GM18511 (cell line): ENCODE results near the gene MRPL21.
"Not testable (repeated sequence)": the region's sequence is repeated elsewhere in the genome, so short reads cannot be mapped to it uniquely, and the experiment has no call there.

ENCODE experiments used
- ATAC-seq: cut with Tn5 transposase; IDR thresholded peaks from one replicate; pipeline ENCODE4 v1.9.1; 2021; ENCODE audit warnings: mild to moderate bottlenecking, moderate library complexity; ENCODE audit not compliant: unreplicated experiment

MRPL21 gene

DNA sequence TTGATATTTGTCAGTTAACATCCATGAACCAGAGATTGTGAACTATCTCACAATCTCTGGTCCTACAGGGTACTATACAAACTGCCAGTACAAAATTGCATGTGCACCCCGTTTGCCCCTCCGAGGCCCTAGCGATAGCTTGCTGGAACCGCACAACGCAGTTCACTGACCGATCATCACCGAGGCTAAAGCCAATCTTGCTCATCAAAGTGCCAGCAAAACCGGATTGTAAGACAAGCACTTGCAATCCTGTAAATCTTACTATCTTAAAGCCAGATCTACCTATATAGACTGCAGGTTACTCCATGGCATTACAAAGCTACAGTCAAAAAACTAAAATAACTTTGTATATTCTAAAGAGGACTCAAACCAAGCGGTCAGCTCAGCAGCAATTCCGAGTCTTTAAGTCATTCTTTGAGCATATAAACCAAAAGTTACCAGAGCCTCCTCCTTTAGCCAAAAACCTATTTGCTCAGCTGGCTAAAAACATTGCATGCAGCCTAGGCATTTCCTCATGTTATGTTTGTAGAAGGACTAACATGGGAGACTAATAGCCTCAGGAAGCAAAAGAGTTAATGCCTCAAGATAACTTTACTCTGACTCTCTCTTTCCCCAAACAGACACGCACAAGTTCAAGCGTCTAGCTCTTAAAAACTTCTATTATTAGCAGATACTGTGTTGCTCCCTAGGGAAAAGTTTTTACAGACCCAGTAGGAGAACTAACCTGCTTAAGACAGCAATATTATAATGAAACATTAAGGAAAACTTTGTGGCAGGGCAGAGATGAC is 31.2 kb downstream of the MRPL21 start:
- no peak for ATAC-seq

DNA sequence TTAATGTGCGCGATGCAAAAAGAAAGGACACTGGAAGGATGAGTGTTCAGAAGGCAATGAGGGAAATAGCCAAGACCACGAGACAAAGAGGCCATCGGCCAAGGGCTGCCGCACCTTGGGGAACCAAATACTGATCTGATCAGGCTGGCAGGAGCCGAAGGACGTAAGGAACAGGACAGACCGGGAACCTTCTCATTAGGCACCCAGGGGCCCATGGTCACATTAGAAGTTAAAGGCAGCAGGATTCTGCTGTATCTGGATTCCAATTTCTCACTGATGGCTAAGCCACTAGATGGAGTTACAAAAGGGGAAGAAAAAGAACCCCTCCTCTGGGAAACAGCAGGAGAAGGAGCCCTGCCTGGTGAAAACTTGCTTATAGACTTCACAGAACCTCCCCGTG is 33.2 kb downstream of the MRPL21 start:
- ATAC-seq = no peak

DNA sequence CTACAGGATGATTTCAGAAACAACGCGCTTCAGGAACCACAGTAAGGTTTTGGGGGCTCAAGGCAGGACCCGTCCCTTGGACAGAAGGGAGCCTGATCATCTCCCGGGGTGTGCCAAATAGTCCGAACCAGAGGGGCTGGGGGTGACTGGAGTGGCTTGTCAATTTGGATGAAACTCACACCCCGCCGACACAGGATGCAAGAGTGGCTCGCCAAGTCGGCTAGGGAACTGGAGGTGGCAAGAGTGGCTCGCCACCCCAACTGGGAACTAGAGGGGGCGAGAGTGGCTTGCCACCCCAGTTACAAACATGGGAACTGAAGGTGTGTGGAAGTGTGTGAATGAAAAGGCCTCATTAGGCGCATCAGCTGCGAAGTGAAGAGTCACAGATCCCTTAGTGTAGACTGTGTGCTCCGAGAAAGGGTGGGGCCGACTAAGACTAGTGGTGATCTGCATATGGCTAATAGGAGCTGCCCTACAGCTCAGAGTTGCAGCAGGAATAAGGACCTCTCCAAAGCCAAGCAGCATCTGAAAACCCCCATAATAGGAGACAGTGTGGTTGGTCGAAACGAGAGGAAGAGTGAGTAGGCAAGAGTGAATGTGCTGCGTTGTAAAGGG is 35.3 kb downstream of the MRPL21 start:
- ATAC-seq = no peak

GRCh38 chr11:68867066-68867465 is 36.6 kb downstream of the MRPL21 start:
- no peak for ATAC-seq

GRCh38 chr11:68865241-68865640 is 38.4 kb downstream of the MRPL21 start:
- ATAC-seq = no peak

DNA sequence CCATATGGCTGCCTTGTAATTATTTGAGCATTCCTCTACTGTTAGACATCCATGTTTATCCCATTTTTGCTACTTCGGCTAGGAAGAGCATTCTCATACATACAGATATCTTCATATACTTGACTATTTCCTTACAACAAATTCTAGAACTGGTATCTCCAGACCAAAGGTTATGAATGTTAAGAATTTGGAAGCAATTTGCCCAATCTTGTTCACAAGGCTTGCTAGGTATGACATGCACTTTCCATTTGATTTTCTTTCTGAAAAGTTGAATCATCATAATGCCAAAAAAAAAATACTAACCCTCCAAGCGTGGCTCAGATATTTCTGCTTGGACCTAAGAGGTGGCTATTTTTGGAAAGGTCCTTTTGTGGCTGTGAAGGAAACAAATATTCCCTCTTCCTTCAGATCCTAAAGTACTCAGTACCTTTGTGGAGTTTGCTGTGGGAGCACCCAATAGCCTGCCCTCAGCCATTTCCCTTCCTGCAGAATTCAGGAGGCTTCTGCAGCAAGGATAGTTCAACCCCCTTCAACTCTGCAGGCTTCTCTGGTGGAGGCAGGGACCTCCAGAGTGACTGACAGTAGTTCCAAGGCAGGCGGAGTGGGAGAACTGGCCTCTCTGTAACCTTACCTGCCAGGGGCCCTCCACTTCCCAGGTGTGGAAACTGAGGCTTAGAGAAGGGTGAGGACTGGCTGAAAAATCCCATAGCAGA is 39.9 kb downstream of the MRPL21 start:
- ATAC-seq = no peak

DNA sequence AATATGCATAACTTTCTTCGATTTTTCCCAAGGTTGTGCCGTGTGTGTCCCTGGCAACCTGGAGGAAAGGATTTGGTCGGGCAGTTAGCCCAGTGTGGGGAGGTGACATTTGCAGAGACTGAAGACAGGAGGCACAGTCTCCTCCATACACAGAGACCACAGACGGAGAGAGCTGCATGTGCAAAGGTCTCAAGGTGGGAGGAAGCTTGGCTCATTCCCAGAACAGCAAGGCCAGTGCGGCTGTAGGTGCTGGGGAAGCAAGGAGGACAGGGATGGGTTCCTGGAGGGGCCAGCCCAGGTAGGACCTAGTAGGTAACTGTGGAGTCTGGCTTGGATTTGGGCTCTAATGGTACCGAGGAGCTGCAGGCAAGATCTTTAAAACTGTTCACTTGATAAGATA is 41.2 kb downstream of the MRPL21 start:
- no peak for ATAC-seq

DNA sequence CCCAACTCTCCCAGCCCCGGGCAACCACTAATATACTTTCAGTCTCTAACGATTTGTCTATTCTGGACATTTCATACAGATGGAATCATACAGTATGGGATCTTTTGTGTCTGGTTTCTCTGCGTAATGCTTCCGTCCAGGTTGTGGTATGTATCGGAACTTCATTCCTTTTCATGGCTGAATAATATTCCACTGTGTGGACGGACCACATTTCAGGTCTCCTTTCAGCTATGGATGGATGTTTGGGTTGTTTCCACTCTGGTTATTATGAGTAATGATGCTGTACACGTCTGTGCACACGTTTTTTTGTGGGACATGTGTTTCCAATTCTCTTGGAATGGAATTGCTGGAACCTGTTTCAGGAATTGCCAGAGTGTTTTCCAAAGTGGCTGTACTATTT is 44.5 kb downstream of the MRPL21 start:
- no peak for ATAC-seq

- no peak for ATAC-seq
These were observed 46.5 kb downstream of the MRPL21 start for GRCh38 chr11:68857037-68857586.

GRCh38 chr11:68856425-68857030 is 47.1 kb downstream of the MRPL21 start:
- ATAC-seq = not testable (repeated sequence)

- no peak for ATAC-seq
These were observed 48.2 kb downstream of the MRPL21 start for GRCh38 chr11:68855205-68855981.

- ATAC-seq = no peak
These were observed 49.2 kb downstream of the MRPL21 start for GRCh38 chr11:68854273-68854958.

DNA sequence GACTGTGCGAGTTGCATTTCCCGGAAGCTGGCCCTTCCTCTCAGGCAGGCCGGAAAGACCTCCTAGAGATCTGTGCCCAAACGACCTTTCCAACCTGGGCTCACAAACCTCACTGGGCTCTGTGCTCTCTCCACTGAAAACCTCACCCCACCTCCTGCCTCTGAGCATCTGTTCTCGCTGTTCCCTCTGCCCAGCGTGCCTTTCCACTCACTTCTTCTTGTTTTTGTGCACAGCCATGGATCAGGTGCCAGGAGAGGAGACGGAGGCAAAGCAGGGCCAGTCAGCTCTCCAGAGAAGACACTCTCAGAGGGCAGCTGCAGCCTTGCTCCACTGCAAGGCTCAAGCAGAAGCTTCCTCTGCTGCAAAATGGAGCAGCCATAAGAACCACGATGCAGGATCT is 51.0 kb downstream of the MRPL21 start:
- ATAC-seq = no peak

DNA sequence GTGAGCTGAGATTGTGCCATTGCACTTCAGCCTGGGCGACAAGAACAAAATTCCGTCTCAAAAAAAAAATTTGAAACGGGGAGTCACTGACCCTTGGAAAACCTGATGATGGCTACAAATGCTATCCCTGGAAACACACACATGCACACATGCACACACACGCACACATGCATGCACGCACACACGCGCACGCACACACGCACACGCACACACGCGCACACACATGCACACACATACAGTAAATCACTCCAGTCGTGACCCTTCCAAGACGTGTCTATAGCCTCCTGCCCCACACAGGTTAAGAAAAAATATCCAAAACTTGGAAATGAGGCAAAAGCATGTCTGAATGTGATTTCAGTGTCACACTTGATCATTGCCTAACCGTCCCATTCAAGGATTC is 55.2 kb downstream of the MRPL21 start:
- ATAC-seq = no peak

DNA sequence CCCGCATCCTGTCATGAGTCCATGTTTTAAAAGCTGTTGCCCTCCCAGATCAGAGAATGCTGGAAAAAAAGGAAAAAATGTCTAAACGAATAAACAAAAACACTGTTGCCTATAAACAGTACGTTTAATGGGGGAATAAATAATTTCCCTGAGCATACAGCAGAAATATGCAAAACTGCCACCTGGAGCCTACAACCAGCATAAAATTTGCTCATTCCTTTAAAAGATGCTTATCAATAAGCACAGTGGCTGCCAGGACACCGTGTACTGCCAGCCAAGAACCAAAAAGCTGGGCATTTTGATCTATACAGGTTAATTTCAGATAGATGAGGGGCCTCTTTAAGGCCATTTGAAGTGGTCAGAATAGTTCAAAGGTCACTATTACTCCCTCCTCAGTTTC is 56.2 kb downstream of the MRPL21 start:
- no peak for ATAC-seq

DNA sequence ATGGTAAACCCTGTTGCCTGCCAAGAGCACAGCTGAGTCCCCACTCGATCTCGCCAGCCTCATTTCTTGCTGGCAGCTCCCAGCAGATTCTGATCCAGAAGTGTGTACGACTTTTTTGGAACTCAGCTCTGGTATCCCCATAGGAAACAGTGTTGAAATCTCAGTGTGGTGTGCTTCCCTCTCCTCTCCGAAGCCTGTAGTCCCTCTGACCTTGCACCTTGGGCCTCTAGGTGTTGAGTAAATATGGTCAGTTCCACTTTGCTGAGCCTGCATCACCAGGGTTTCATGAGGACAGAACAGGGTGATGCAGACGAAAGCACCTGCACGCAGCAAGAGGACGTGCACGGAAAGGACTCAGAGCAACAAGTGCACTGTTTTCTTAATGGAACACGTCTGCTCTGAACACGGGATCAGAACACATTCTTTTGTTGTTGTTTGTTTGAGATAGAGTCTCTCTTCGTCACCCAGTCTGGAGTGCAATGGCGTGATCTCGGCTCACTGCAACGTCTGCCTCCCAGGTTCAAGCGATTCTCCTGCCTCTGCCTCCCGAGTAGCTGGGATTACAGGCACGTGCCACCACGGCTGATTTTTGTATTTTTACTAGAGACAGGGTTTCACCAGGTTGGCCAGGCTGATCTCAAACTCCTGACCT is 58.2 kb downstream of the MRPL21 start:
- ATAC-seq = no peak

DNA sequence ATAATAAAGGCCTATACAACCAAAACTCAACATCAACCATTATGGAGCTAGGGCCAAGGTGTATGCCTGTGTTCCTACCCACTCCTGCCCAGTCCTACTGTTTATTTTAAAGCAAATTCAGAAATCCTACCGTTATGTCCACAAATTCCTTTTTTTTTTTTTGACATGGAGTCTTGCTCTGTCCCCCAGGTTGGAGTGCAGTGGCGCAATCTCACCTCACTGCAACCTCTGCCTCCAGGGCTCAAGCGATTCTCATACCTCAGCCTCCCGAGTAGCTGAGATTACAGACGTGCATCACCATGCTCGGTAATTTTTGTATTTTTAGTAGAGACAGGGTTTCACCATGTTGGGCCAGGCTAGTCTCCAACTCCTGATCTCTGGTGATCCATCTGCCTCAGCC is 58.8 kb downstream of the MRPL21 start:
- no peak for ATAC-seq

DNA sequence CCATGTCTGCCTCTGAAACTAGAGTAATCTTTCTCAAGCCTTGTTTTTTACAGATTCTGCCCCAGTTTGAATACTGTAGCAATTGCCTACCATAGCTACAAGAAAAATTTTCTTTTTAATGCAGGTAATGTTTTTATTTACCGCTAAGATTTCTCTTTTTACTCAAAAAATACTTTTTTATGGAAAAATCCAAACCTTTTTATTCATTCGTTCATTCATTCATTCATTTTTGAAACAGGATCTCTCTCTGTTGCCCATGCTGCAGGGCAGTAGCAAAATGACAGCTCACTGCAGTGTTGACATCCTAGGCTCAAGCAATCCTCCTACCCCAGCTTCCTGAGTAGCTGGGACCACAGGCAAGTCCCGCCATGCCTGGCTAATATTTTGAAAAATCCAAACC is 59.3 kb downstream of the MRPL21 start:
- no peak for ATAC-seq

DNA sequence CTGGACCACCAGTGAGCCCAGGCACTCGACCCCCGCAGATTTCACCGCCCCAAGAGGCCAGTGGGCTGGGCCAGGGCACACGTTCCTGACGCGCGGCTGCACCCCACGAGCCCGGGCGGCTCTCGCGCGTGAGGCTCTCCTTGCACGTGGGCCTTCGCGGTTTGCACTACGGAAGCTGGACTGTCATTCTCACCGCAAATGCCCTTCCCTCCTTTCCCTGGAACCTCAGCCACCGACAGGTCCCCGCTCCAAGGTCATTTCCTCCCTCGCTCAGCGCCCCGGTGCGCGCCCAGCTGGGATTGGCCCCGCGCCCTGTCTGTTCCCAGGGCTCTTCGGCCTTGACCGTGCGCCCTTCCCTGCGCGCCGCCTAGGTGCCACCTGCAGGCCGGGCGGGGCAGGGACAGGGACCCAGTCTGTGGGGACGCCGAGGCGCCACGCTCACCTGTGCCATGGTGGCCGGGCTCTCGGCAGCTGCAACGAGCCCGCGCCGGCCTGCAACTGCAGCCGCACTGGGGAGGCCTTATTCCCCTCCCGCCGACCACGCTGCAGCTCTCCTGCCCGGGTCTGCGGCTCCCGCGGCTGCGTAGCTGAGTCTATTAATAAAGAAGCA is 59.8 kb downstream of the MRPL21 start:
- peak; percentile 47 for ATAC-seq
